HepG2 (cell line): Measurements from ENCODE around the gene KDM2B. TPM values are rescaled to one million over a fixed set of nuclear protein-coding genes. Genes with fewer than 3 reads are reported as not detected.

Source experiments
- ATAC-seq: fragments of 200-7000 bp; cut with Tn5 transposase; 3 replicates; pipeline ENCODE4 v1.9.1; 2020; ENCODE audit warnings: mild to moderate bottlenecking, moderate library complexity
- BruUV-seq: library from RNA; stranded (reverse); fragments of 400-500 nt; replicated peaks from 2 replicates; lab custom pipeline; 2021; lab: Mats Ljungman, UMichigan
- CTCF ChIA-PET: fragments of 300-600 bp; formaldehyde crosslinking; extraction: SDS; loops from one replicate; lab custom pipeline; 2021; ENCODE audit warnings: low total read pairs, inconsistent platforms, low intra/inter-chr PET ratio; lab: Yijun Ruan, JAX
- POLR2A ChIA-PET: fragments of 350-600 bp; sonication (Branson Sonifier 250); formaldehyde crosslinking; loops from one replicate; lab custom pipeline; 2020; ENCODE audit warnings: antibody characterized with exemption, inconsistent platforms; lab: Yijun Ruan, JAX
- DNase-seq: peaks from one replicate; pipeline ENCODE4 v3.0.0-alpha.2; 2015; ENCODE audit warnings: low spot score
- FAIRE-seq: peaks from 3 replicates; lab custom pipeline; 2011; peaks lifted over from hg19 to GRCh38; lab: Jason Lieb, UNC
- H2AFZ ChIP-seq: one replicate; pipeline ENCODE4 v1.6.1; 2011; ENCODE audit warnings: low read length, inconsistent platforms
- H3K27ac ChIP-seq: fragments of 300-600 bp; 3 replicates; pipeline ENCODE4 v1.8.0; 2011; ENCODE audit warnings: mixed run types, mild to moderate bottlenecking, mixed read lengths, low read length, inconsistent platforms; ENCODE audit not compliant: insufficient read depth; ENCODE audit errors: extremely low read length
- H3K27me3 ChIP-seq, 2 experiments: fragments of 200-600 bp in 1 of 2; 2 replicates in 1 of 2; 3 replicates in 1 of 2; pipeline versions ENCODE4 v1.6.0 to v1.8.0; 2011; ENCODE audit warnings: low read length in 2 of 2, mild to moderate bottlenecking in 2 of 2, moderate library complexity in 2 of 2, inconsistent platforms in 1 of 2; ENCODE audit not compliant: insufficient read depth in 2 of 2, control insufficient read depth in 1 of 2
- H3K36me3 ChIP-seq, 2 experiments: fragments of 200-600 bp in 1 of 2; replicated peaks in 1 of 2; 2 replicates in 1 of 2; 3 replicates in 1 of 2; pipeline versions ENCODE4 v1.5.1 to v1.8.0; 2011; ENCODE audit warnings: low read length in 2 of 2, inconsistent platforms in 1 of 2; ENCODE audit not compliant: insufficient read depth in 2 of 2, control insufficient read depth in 1 of 2
- H3K4me1 ChIP-seq: 2 replicates; pipeline ENCODE4 v1.5.1; 2012; ENCODE audit warnings: low read length, inconsistent platforms; ENCODE audit not compliant: insufficient read depth
- H3K4me2 ChIP-seq: 2 replicates; pipeline ENCODE4 v1.6.0; 2011; ENCODE audit warnings: low read depth, low read length, inconsistent platforms
- H3K4me3 ChIP-seq, 3 experiments: fragments of 200-600 bp in 1 of 3; sonication (generic), shearing (Covaris generic) in 1 of 3; replicated peaks in 1 of 3; 2 replicates each; pipeline ENCODE4 v1.5.1; 2011 to 2016; ENCODE audit warnings: low read length in 3 of 3, inconsistent platforms in 2 of 3, low read depth in 2 of 3, mild to moderate bottlenecking in 2 of 3, control low read depth in 1 of 3, mixed read lengths in 1 of 3; ENCODE audit not compliant: insufficient read depth in 1 of 3
- H3K79me2 ChIP-seq: one replicate; pipeline ENCODE4 v1.6.1; 2011; ENCODE audit warnings: low read length, inconsistent platforms; ENCODE audit not compliant: insufficient read depth
- H3K9ac ChIP-seq: 2 replicates; pipeline ENCODE4 v1.6.0; 2011; ENCODE audit warnings: mild to moderate bottlenecking, low read depth, low read length, inconsistent platforms; ENCODE audit not compliant: insufficient read depth
- H3K9me3 ChIP-seq: 2 replicates; pipeline ENCODE4 v1.5.1; 2012; ENCODE audit warnings: mild to moderate bottlenecking, low read length
- H4K20me1 ChIP-seq: 2 replicates; pipeline ENCODE4 v1.6.0; 2011; ENCODE audit warnings: inconsistent platforms, mild to moderate bottlenecking, low read length, moderate library complexity; ENCODE audit not compliant: insufficient read depth
- CHD4 ChIP-seq: fragments of 200-600 bp; sonication (generic); IDR thresholded peaks from 2 replicates; pipeline ENCODE4 v1.7.0; 2017; ENCODE audit warnings: mild to moderate bottlenecking, low read length, borderline replicate concordance
- DMTF1 ChIP-seq: sonication (generic); formaldehyde crosslinking; IDR thresholded peaks from 2 replicates; pipeline ENCODE4 v1.4.0; 2020; ENCODE audit warnings: mild to moderate bottlenecking, missing genetic modification reagents
- EHMT2 ChIP-seq: fragments of 200-600 bp; sonication (generic); IDR thresholded peaks from 2 replicates; pipeline ENCODE4 v1.7.0; 2017; ENCODE audit warnings: antibody characterized with exemption, low read depth, low read length, borderline replicate concordance
- NCOA2 ChIP-seq: sonication (generic); formaldehyde crosslinking; IDR thresholded peaks from 2 replicates; pipeline ENCODE4 v1.8.0; 2022; ENCODE audit warnings: inconsistent platforms
- NFYC ChIP-seq: IDR thresholded peaks from 2 replicates; pipeline ENCODE4 v1.6.1; 2016; ENCODE audit warnings: missing genetic modification reagents, missing compliant biosample characterization
- PAF1 ChIP-seq: IDR thresholded peaks from 2 replicates; pipeline ENCODE4 v1.6.1; 2016; ENCODE audit warnings: missing genetic modification reagents, missing compliant biosample characterization
- REPIN1 ChIP-seq: sonication (generic); formaldehyde crosslinking; IDR thresholded peaks from 2 replicates; pipeline ENCODE4 v1.8.0; 2022; ENCODE audit warnings: missing genetic modification reagents, low read depth, mild to moderate bottlenecking, borderline replicate concordance
- SATB2 ChIP-seq: sonication (generic); formaldehyde crosslinking; IDR thresholded peaks from 2 replicates; pipeline ENCODE4 v1.5.0; 2020; ENCODE audit warnings: missing genetic modification reagents
- SNAPC4 ChIP-seq: sonication (generic); formaldehyde crosslinking; IDR thresholded peaks from 2 replicates; pipeline ENCODE4 v1.4.0; 2020; ENCODE audit warnings: mild to moderate bottlenecking, missing genetic modification reagents
- SUZ12 ChIP-seq: fragments of 150-350 bp; IDR thresholded peaks from 2 replicates; pipeline ENCODE4 v1.6.1; 2014; ENCODE audit warnings: low read depth, low read length
- TSC22D2 ChIP-seq: sonication (generic); formaldehyde crosslinking; IDR thresholded peaks from 2 replicates; pipeline ENCODE4 v1.5.1; 2020; ENCODE audit warnings: missing genetic modification reagents, mild to moderate bottlenecking, borderline replicate concordance
- ZBTB7A ChIP-seq: sonication (generic); formaldehyde crosslinking; IDR thresholded peaks from 2 replicates; pipeline ENCODE4 v1.8.0; 2022; ENCODE audit warnings: mild to moderate bottlenecking, missing genetic modification reagents
- ZFP36L1 ChIP-seq: sonication (generic); formaldehyde crosslinking; IDR thresholded peaks from 2 replicates; pipeline ENCODE4 v1.8.0; 2022; ENCODE audit warnings: mild to moderate bottlenecking, missing genetic modification reagents, moderate library complexity
- ZNF17 ChIP-seq: sonication (generic); formaldehyde crosslinking; IDR thresholded peaks from 2 replicates; pipeline ENCODE4 v1.5.0; 2020; ENCODE audit warnings: mild to moderate bottlenecking, missing genetic modification reagents
- ZNF251 ChIP-seq: sonication (generic); formaldehyde crosslinking; IDR thresholded peaks from 2 replicates; pipeline ENCODE4 v1.9.0; 2021; ENCODE audit warnings: mild to moderate bottlenecking, missing genetic modification reagents
- ZNF512 ChIP-seq: sonication (generic); formaldehyde crosslinking; IDR thresholded peaks from 2 replicates; pipeline ENCODE4 v1.4.0; 2020; ENCODE audit warnings: mild to moderate bottlenecking, missing genetic modification reagents
- WGBS: methylation state at CpG from one replicate; pipeline ENCODE4 v1.1.6; 2017; ENCODE audit warnings: low lambda C conversion rate; 5-methylcytosine and 5-hydroxymethylcytosine counted together
- in situ Hi-C: cut with HindIII; loops from 2 replicates; pipeline ENCODE4 v1.10.0; 2017; ENCODE audit warnings: low pct_unique_long_range_greater_than_20kb; ENCODE audit not compliant: extremely low pct_ligation_motif_present
- intact Hi-C: fragments of 100-400 bp; cut with micrococcal nuclease; formaldehyde crosslinking; loops from one replicate; pipeline ENCODE4 v1.10.0; 2022; ENCODE audit not compliant: unreplicated experiment
- polyA plus RNA-seq, 8 experiments: library from polyadenylated mRNA; depleted of rRNA in 3 of 8; stranded (reverse) in 7 of 8; unstranded in 1 of 8; fragments of >200 nt; fragmentation: Illumina TruSeq in 4 of 8; extraction: Trizol in 4 of 8; gene quantifications; 2 replicates each; pipeline versions ENCODE4 v1.2.1 to v1.2.3, GENCODE V29; 2011 to 2016; ENCODE audit warnings: low read depth in 4 of 8, missing spikeins in 1 of 8, mixed read lengths in 1 of 8; ENCODE audit not compliant: insufficient read depth in 1 of 8
- total RNA-seq, 5 experiments: library from RNA; depleted of rRNA; stranded (reverse); fragments of >200 nt; fragmentation: Illumina TruSeq; extraction: Trizol; gene quantifications; 2 replicates each; pipeline ENCODE4 v1.2.3, GENCODE V29; 2016; ENCODE audit warnings: low read depth in 1 of 5

KDM2B gene
- total and polyA plus RNA-seq, 2 of the 13 experiments (the other 11 are each of a cell fraction or from before 2014, with no cell fraction given), result 17.5 to 26.1 TPM

- no peak for FAIRE-seq
- Histone ChIP-seq H3K9me3 (no peaks in the 10 kb centered on the region), H3K4me3 (no peak overlapping the region), H2AFZ (no peak overlapping the region), H4K20me1 (peaks cover 4% of the 10 kb centered on the region), H3K79me2 (peaks cover 6% of the 10 kb centered on the region), H3K4me1 (peaks cover 36% of the 10 kb centered on the region), H3K4me2 (no peak overlapping the region), H3K36me3 (no peaks in the 10 kb centered on the region), H3K27me3 (no peaks in the 10 kb centered on the region), H3K27ac (no peak overlapping the region), H3K9ac (no peak overlapping the region)
- WGBS, result 85% methylated on average over 2 of the region's 2 CpGs
- no peak for DNase-seq
- intact Hi-C loops, result no loop called here
- POLR2A ChIA-PET, result no interaction called here
- ATAC-seq, result no peak
- CTCF ChIA-PET, result no interaction called here
- TF ChIP-seq CHD4, result no peak
- TF ChIP-seq ZNF17, result no peak
- no peak for TF ChIP-seq SATB2 (CRISPR knock-in tag)
- no peak for TF ChIP-seq EHMT2
- no peak for TF ChIP-seq SUZ12
- TF ChIP-seq NCOA2 (CRISPR knock-in tag), result no peak
- TF ChIP-seq REPIN1 (CRISPR knock-in tag), result no peak
- no peak for TF ChIP-seq NFYC (CRISPR knock-in tag)
- no peak for TF ChIP-seq TSC22D2 (CRISPR knock-in tag)
- TF ChIP-seq ZBTB7A (CRISPR knock-in tag), result no peak
- TF ChIP-seq SNAPC4 (CRISPR knock-in tag), result no peak
- no peak for TF ChIP-seq PAF1 (CRISPR knock-in tag)
- TF ChIP-seq DMTF1 (CRISPR knock-in tag), result no peak
- no peak for TF ChIP-seq ZFP36L1 (CRISPR knock-in tag)
- no peak for TF ChIP-seq ZNF251 (CRISPR knock-in tag)
- no peak for TF ChIP-seq ZNF512 (CRISPR knock-in tag)
- in situ Hi-C loops, result no loop called here
- BruUV-seq, result no TSS peak
These were observed 110.1 kb downstream of the KDM2B start for GRCh38 chr12:121470751-121471150.
